ENCODE measurements around the gene SAP130.

The SAP130 gene

DNA sequence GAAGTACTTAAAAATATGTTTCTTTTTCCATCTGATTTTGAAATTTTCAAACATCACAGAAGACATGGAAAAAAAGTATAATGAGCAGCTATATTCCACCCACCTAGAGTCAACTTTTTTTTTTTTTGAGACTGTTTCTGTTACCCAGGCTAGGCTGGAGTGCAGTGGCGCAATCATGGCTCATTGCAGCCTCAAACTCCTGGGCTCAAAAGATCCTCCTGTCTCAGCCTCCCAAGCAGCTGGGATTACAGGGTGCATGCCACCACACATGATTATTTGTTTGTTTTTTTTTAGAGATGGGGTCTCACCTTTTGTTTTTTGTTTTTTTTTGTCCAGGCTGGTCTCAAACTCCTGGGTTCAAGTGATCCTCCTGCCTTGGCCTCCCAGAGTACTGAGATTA is 36.5 kb upstream of the SAP130 start:
- Histone ChIP-seq H3K4me1 (no peaks in the 10 kb centered on the region), H3K36me3 (ENCODE audit: control insufficient read depth, insufficient read depth, low read length) (no peaks in the 10 kb centered on the region), H3K27me3 (ENCODE audit: control insufficient read depth, insufficient read depth, low read length) (no peaks in the 10 kb centered on the region), H3K27ac (no peak overlapping the region), H3K9ac (no peak overlapping the region), H2AFZ (no peak overlapping the region), H3K79me2 (no peaks in the 10 kb centered on the region), H3K4me3 (ENCODE audit: low read depth, low read length) (no peak overlapping the region), H3K4me2 (ENCODE audit: low read length) (no peak overlapping the region), H3K9me3 (ENCODE audit: control insufficient read depth, low read length) (no peaks in the 10 kb centered on the region)
- TF ChIP-seq, protein P1, sequence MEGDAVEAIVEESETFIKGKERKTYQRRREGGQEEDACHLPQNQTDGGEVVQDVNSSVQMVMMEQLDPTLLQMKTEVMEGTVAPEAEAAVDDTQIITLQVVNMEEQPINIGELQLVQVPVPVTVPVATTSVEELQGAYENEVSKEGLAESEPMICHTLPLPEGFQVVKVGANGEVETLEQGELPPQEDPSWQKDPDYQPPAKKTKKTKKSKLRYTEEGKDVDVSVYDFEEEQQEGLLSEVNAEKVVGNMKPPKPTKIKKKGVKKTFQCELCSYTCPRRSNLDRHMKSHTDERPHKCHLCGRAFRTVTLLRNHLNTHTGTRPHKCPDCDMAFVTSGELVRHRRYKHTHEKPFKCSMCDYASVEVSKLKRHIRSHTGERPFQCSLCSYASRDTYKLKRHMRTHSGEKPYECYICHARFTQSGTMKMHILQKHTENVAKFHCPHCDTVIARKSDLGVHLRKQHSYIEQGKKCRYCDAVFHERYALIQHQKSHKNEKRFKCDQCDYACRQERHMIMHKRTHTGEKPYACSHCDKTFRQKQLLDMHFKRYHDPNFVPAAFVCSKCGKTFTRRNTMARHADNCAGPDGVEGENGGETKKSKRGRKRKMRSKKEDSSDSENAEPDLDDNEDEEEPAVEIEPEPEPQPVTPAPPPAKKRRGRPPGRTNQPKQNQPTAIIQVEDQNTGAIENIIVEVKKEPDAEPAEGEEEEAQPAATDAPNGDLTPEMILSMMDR (IDR thresholded peaks at IDR 0.05): no peak

DNA sequence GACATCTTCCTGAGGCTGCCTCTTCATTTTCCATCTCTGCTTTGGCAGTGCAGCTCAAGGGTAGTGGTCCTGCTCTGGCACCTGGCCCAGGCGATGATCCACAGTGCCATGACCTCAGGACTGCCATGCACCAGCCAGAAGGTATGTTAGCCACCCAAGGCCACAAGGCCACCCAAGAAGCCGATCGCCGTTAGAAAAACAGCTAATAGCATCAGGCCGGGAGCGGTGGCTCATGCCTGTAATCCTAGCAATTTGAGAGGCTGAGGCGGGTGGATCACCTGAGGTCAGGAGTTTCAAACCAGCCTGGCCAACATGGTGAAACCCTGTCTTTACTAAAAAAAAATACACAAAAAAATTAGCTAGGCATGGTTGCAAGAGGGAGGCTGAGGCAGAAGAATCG is 34.7 kb upstream of the SAP130 start:
- Histone ChIP-seq H3K79me2 (no peaks in the 10 kb centered on the region), H3K9me3 (ENCODE audit: control insufficient read depth, low read length) (no peaks in the 10 kb centered on the region), H3K36me3 (ENCODE audit: control insufficient read depth, insufficient read depth, low read length) (no peaks in the 10 kb centered on the region), H2AFZ (no peak overlapping the region), H3K4me2 (ENCODE audit: low read length) (no peak overlapping the region), H3K4me1 (no peaks in the 10 kb centered on the region), H3K27ac (no peak overlapping the region), H3K9ac (no peak overlapping the region), H3K27me3 (ENCODE audit: control insufficient read depth, insufficient read depth, low read length) (no peaks in the 10 kb centered on the region), H3K4me3 (ENCODE audit: low read depth, low read length) (no peak overlapping the region)
- TF ChIP-seq, protein P1 (IDR thresholded peaks at IDR 0.05): no peak

DNA sequence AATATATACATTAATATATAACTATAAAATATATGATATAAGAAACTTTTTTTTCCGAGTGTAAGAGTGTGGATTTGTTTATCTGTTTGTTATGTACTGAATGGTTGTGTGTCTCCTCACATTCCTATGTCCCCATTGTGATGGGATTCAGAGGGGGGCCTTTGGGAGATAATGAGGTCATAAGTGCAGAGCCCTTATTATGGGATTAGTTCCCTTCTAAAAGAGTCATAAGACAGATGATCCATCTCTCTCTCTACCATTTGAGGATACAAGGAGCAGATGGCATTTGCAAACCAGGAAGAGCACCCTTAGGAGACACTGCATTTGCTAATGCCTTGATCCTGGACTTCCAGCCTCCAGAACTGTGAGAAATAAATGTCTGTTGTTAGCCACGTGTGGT is 30.3 kb upstream of the SAP130 start:
- no peaks in the 10 kb centered on the region for H3K36me3 ChIP-seq (ENCODE audit: control insufficient read depth, insufficient read depth, low read length)
- H2AFZ ChIP-seq: no peak overlapping the region
- no peak overlapping the region for H3K27ac ChIP-seq
- no peaks in the 10 kb centered on the region for H3K27me3 ChIP-seq (ENCODE audit: control insufficient read depth, insufficient read depth, low read length)
- H3K4me3 ChIP-seq (ENCODE audit: low read depth, low read length): no peak overlapping the region
- H3K9ac ChIP-seq: no peak overlapping the region
- no peak overlapping the region for H3K4me2 ChIP-seq (ENCODE audit: low read length)
- TF ChIP-seq, protein P1 (IDR thresholded peaks at IDR 0.05): no peak
- H3K79me2 ChIP-seq: no peaks in the 10 kb centered on the region
- no peaks in the 10 kb centered on the region for H3K4me1 ChIP-seq
- H3K9me3 ChIP-seq (ENCODE audit: control insufficient read depth, low read length): no peaks in the 10 kb centered on the region

DNA sequence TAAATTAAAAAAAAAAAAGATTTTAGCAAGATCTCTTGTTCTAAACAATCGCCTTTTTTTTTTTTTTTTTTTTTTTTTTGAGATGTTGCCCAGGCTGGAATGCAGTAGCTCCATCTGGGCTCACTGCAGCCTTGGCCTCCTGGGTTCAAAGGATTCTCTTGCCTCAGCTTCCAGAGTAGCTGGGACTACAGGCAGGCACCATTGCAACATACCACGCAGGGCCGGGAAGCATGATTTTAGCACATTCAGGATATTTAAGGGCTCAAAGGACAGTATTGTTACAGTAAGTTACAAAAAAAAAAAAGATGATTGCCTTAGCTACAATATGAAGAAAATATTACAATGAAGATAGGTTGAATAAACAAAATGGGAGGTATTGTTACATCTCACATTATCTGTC is 29.5 kb upstream of the SAP130 start:
- TF ChIP-seq, protein P1 (IDR thresholded peaks at IDR 0.05): no peak

DNA sequence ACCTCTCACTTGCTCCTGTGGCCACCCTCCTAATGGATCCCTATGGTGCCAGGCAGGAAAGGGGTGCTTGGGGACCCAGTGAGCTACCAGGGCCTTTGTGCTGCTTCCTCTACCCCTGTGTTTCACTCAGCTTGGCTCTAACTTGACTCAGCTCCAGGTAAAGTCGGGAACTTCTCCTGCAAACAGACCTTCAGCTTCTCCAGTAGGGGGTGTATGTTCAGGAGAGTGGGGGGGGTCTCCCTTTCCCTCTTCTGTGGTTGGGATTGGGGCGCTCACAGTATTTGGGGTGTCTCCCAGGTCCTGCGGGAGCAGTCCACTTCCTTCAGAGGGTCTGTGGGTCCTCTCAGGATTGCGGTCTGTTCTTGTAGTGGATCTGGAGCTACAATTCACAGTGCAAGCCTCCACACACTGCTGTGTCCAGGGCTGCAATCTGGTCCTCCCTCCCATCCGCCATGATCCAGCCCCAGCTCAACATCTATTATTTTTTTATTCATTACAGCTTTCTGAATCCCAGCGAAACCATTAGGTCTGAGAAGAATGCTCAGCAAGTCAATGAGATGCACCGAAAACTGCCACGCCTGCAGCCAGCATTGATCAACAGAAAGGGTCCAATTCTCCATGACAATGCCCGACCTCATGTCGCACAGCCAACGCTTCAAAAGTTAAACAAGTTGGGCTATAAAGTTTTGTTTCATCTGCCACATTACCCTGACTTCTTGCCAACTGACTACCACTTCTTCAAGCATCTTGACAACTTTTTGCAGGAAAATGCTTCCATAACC is 26.4 kb upstream of the SAP130 start:
- no peak overlapping the region for H3K27ac ChIP-seq

More for the DNA sequence above, 29.5 kb upstream of the SAP130 start:
- no peak overlapping the region for H3K9ac ChIP-seq
- H3K27ac ChIP-seq: no peak overlapping the region
- no peaks in the 10 kb centered on the region for H3K9me3 ChIP-seq (ENCODE audit: control insufficient read depth, low read length)
- H3K79me2 ChIP-seq: no peaks in the 10 kb centered on the region
- no peaks in the 10 kb centered on the region for H3K4me1 ChIP-seq
- H3K4me3 ChIP-seq (ENCODE audit: low read depth, low read length): no peak overlapping the region
- H3K36me3 ChIP-seq (ENCODE audit: control insufficient read depth, insufficient read depth, low read length): no peaks in the 10 kb centered on the region
- no peak overlapping the region for H2AFZ ChIP-seq
- no peak overlapping the region for H3K4me2 ChIP-seq (ENCODE audit: low read length)
- no peaks in the 10 kb centered on the region for H3K27me3 ChIP-seq (ENCODE audit: control insufficient read depth, insufficient read depth, low read length)

More for the DNA sequence above, 26.4 kb upstream of the SAP130 start:
- Histone ChIP-seq H3K36me3 (ENCODE audit: control insufficient read depth, insufficient read depth, low read length) (no peaks in the 10 kb centered on the region), H3K9ac (no peak overlapping the region), H3K27me3 (ENCODE audit: control insufficient read depth, insufficient read depth, low read length) (no peaks in the 10 kb centered on the region), H3K4me1 (no peaks in the 10 kb centered on the region), H3K79me2 (no peaks in the 10 kb centered on the region), H3K4me3 (ENCODE audit: low read depth, low read length) (no peak overlapping the region), H2AFZ (no peak overlapping the region), H3K9me3 (ENCODE audit: control insufficient read depth, low read length) (no peaks in the 10 kb centered on the region), H3K4me2 (ENCODE audit: low read length) (no peak overlapping the region)
- TF ChIP-seq, protein P1 (IDR thresholded peaks at IDR 0.05): no peak

All from parathyroid adenoma (tissue), 2 donors.